GM12878 (cell line): Measurements from ENCODE around the gene KRI1. TPM values are rescaled to one million over a fixed set of nuclear protein-coding genes. Genes with fewer than 3 reads are reported as not detected.
"Not testable (repeated sequence)": the region's sequence is repeated elsewhere in the genome, so short reads cannot be mapped to it uniquely, and the experiment has no call there.

ENCODE experiments used
- ATAC-seq: fragments of 200-7000 bp; cut with Tn5 transposase; 3 replicates; pipeline ENCODE4 v1.9.1; 2020; ENCODE audit warnings: mild to moderate bottlenecking, moderate library complexity
- BruUV-seq: library from RNA; stranded (reverse); fragments of 400-500 nt; replicated peaks from 2 replicates; lab custom pipeline; 2021; lab: Mats Ljungman, UMichigan
- CTCF ChIA-PET: fragments of 300-600 bp; sonication (Branson Sonifier 250); formaldehyde crosslinking; extraction: SDS; loops from one replicate; lab custom pipeline; 2021; ENCODE audit warnings: inconsistent platforms; lab: Yijun Ruan, JAX
- POLR2A ChIA-PET: fragments of 350-600 bp; formaldehyde crosslinking; extraction: SDS; loops from one replicate; lab custom pipeline; 2021; ENCODE audit warnings: inconsistent platforms; lab: Charles Lee
- RAD21 ChIA-PET: fragments of 300-600 bp; sonication (Branson Sonifier 250); formaldehyde crosslinking; loops from one replicate; lab custom pipeline; 2023; ENCODE audit warnings: antibody characterized with exemption; ENCODE audit not compliant: unreplicated experiment; lab: Charles Lee
- SMC1A ChIA-PET: fragments of 300-600 bp; sonication (Branson Sonifier 250); formaldehyde crosslinking; loops from one replicate; lab custom pipeline; 2023; ENCODE audit not compliant: unreplicated experiment, uncharacterized antibody; lab: Charles Lee
- DNase-seq: peaks from one replicate; pipeline ENCODE4 v3.0.0-alpha.2; 2011; ENCODE audit warnings: low read depth, low spot score
- FAIRE-seq: peaks from 3 replicates; lab custom pipeline; 2011; peaks lifted over from hg19 to GRCh38; lab: Jason Lieb, UNC
- H2AFZ ChIP-seq: 2 replicates; pipeline ENCODE4 v1.6.0; 2011; ENCODE audit warnings: low read depth, low read length, control low read depth; ENCODE audit not compliant: control insufficient read depth
- H3K27ac ChIP-seq: 2 replicates; pipeline ENCODE4 v1.5.1; 2011; ENCODE audit warnings: control low read depth; ENCODE audit not compliant: control insufficient read depth, insufficient read depth
- H3K27me3 ChIP-seq, 2 experiments: replicated peaks in 1 of 2; 2 replicates each; pipeline versions ENCODE4 v1.6.0 to v1.6.1; 2011; ENCODE audit warnings: low read length in 1 of 2; ENCODE audit not compliant: control insufficient read depth in 2 of 2, insufficient read depth in 2 of 2
- H3K36me3 ChIP-seq, 2 experiments: 2 replicates each; pipeline ENCODE4 v1.5.1; 2011; ENCODE audit warnings: low read length in 1 of 2; ENCODE audit not compliant: control insufficient read depth in 2 of 2, insufficient read depth in 2 of 2
- H3K4me1 ChIP-seq: 2 replicates; pipeline ENCODE4 v1.6.1; 2011; ENCODE audit warnings: mild to moderate bottlenecking, low read length, moderate library complexity, mixed read lengths; ENCODE audit not compliant: control insufficient read depth, insufficient read depth
- H3K4me2 ChIP-seq: 2 replicates; pipeline ENCODE4 v1.6.0; 2011; ENCODE audit warnings: control low read depth; ENCODE audit not compliant: control insufficient read depth, insufficient read depth
- H3K4me3 ChIP-seq: fragments of 200-600 bp; sonication (generic); 2 replicates; pipeline ENCODE4 v1.5.1; 2016
- H3K79me2 ChIP-seq: 2 replicates; pipeline ENCODE4 v1.6.0; 2011; ENCODE audit warnings: low read length; ENCODE audit not compliant: control insufficient read depth, insufficient read depth
- H3K9ac ChIP-seq: 2 replicates; pipeline ENCODE4 v1.8.0; 2011; ENCODE audit warnings: low read length, control low read depth, mixed read lengths; ENCODE audit not compliant: control insufficient read depth, insufficient read depth
- H3K9me3 ChIP-seq: replicated peaks from 3 replicates; pipeline ENCODE4 v1.5.1; 2011; ENCODE audit warnings: mild to moderate bottlenecking, low read length; ENCODE audit not compliant: control insufficient read depth, insufficient read depth
- H4K20me1 ChIP-seq: 2 replicates; pipeline ENCODE4 v1.6.0; 2011; ENCODE audit not compliant: control insufficient read depth, insufficient read depth
- PML ChIP-seq: IDR thresholded peaks from 2 replicates; pipeline ENCODE4 v1.6.1; 2012; ENCODE audit warnings: low read length, inconsistent platforms
- ZNF217 ChIP-seq: fragments of 450-650 bp; IDR thresholded peaks from 2 replicates; pipeline ENCODE4 v1.6.1; 2017; ENCODE audit warnings: antibody characterized with exemption, mild to moderate bottlenecking
- whole genome bisulfite sequencing: methylation state at CpG from one replicate; pipeline ENCODE4 v1.1.6; 2016; ENCODE audit warnings: low lambda C conversion rate; ENCODE audit not compliant: insufficient replicate concordance, insufficient coverage; ENCODE audit errors: missing lambda C conversion rate; 5-methylcytosine and 5-hydroxymethylcytosine counted together
- in situ Hi-C: fragments of 300-500 bp; cut with MboI; formaldehyde crosslinking; loops from 9 replicates; pipeline ENCODE4 v1.14.3; 2018; ENCODE audit warnings: mixed read lengths
- intact Hi-C: fragments of 100-400 bp; cut with micrococcal nuclease; formaldehyde crosslinking; loops from one replicate; pipeline ENCODE4 v1.14.2; 2022; ENCODE audit not compliant: unreplicated experiment
- polyA plus RNA-seq, 11 experiments: library from polyadenylated mRNA; depleted of rRNA in 4 of 11; unstranded in 6 of 11; stranded (reverse) in 5 of 11; fragments of >200 nt; fragmentation: Nextera tagmentation in 4 of 11; fragmentation: Illumina TruSeq in 1 of 11; extraction: Ambion mirVana in 4 of 11; extraction: Trizol in 1 of 11; gene quantifications; 1 replicate in 1 of 11; 2 replicates in 10 of 11; pipeline versions ENCODE4 v1.2.1 to v1.2.3, GENCODE V29; 2011 to 2016; ENCODE audit warnings: inconsistent platforms in 2 of 11, missing spikeins in 2 of 11, low read depth in 1 of 11
- total RNA-seq, 4 experiments: library from RNA; depleted of rRNA in 3 of 4; stranded (reverse); fragments of >200 nt in 3 of 4; fragmentation: Illumina TruSeq in 1 of 4; extraction: Trizol in 1 of 4; gene quantifications; 2 replicates each; pipeline versions ENCODE4 v1.2.1 to v1.2.3, GENCODE V29; 2013 to 2021

The KRI1 gene
- total and polyA plus RNA-seq, 10 of the 15 experiments (the other 5 are each of a cell fraction or from before 2014, with no cell fraction given) = 0.98 to 42.5 (median 24.7) TPM

DNA sequence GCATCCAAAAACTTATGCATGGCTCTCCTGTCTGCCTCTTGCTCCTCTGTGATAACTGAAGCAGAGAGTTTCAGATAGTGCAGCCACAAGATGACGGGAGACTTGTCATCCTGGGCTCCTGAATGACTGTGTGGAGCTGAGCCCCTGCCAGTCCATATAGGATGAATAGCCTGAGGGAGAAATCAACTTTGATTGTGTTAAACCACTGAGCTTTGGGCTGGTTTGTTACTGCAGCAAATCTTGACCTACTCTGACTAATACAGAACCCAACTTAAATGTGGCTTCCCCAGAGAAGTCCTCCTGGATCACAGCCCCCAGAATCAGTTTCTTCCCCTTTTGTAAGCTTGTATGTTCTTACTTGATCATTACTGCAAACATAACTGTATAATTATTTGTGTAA lies 33.4 kb downstream of the KRI1 start:
- no peak overlapping the region for H3K9ac ChIP-seq
- H3K4me2 ChIP-seq = no peak overlapping the region
- H3K27ac ChIP-seq = no peak overlapping the region
- ChIA-PET RAD21 (no interaction called here), CTCF (interaction anchor here (0.9 to 1.5 kb wide), 5 partner anchors 10 to 49 kb away, joined by 3 to 5 read pairs (median 4); no protein-coding TSS in a partner anchor), SMC1A (interaction anchor here (1.6 kb wide), 1 partner anchor 40 kb away, joined by 3 read pairs; no protein-coding TSS in a partner anchor), POLR2A (interaction anchor here (0.7 kb wide), 1 partner anchor 359 kb away, joined by 3 read pairs; no protein-coding TSS in a partner anchor)
- no peaks in the 10 kb centered on the region for H3K79me2 ChIP-seq
- H4K20me1 ChIP-seq = no peaks in the 10 kb centered on the region
- intact Hi-C loops (no loop called here), in situ Hi-C loops (no loop called here)
- H3K36me3 ChIP-seq = no peaks in the 10 kb centered on the region
- H3K9me3 ChIP-seq = peaks cover 2% of the 10 kb centered on the region; the same call in 1 of the 3 replicates
- no peaks in the 10 kb centered on the region for H3K4me1 ChIP-seq
- no peak for FAIRE-seq
- no peak overlapping the region for H2AFZ ChIP-seq
- H3K4me3 ChIP-seq = no peak overlapping the region
- no peaks in the 10 kb centered on the region for H3K27me3 ChIP-seq
- no peak for DNase-seq
- no TSS peak for BruUV-seq
- 0% methylated on average over 1 of the region's 1 CpG for WGBS
- TF ChIP-seq PML (no peak), ZNF217 (peak; percentile 61; the same call in 1 of the 2 replicates)
- no peak for ATAC-seq

DNA sequence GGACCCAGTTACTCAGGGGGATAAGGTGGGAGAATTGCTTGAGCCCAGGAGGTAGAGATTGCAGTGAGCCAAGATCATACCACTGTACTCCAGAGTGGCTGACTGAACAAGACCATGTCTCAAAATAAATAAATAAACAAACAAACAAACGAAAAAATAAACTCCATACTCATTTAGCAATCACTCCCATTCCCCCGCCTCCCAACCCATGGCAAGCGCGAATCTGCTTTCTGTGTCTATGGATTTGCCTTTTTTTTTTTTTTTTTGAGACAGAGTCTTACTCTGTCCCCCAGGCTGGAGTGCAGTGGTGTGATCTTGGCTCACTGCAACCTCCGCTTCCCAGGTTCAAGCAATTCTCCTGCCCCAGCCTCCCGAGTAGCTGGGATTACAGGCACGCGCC lies 38.9 kb downstream of the KRI1 start:
- H3K27me3 ChIP-seq, H3K36me3 ChIP-seq, H2AFZ ChIP-seq, SMC1A ChIA-PET, H3K4me1 ChIP-seq, H4K20me1 ChIP-seq, H3K4me2 ChIP-seq, DNase-seq, CTCF ChIA-PET, H3K79me2 ChIP-seq, in situ Hi-C loops, intact Hi-C loops, BruUV-seq, FAIRE-seq, H3K4me3 ChIP-seq, H3K9ac ChIP-seq, H3K27ac ChIP-seq, RAD21 ChIA-PET, ATAC-seq, H3K9me3 ChIP-seq: not testable (repeated sequence)
- WGBS = 67% methylated on average over 7 of the region's 8 CpGs
- POLR2A ChIA-PET = interaction anchor here (0.6 kb wide), 1 partner anchor 381 kb away, joined by 7 read pairs; no protein-coding TSS in a partner anchor
